Fibroblast of lung (primary cell): ENCODE data around the gene IL6R. TPM values are rescaled to one million over a fixed set of nuclear protein-coding genes. Genes with fewer than 3 reads are reported as not detected.

Experiments
- DNase-seq, 2 donors: peaks; one replicate each; pipeline versions ENCODE4 v3.0.0 to v3.0.0-alpha.2; 2010; ENCODE audit warnings: low read depth in 2 of 2
- H2AFZ ChIP-seq: 2 replicates; pipeline ENCODE4 v1.5.1; 2012; ENCODE audit warnings: low read length, control low read depth, inconsistent platforms
- H3K27ac ChIP-seq: 2 replicates; pipeline ENCODE4 v1.5.1; 2011; ENCODE audit warnings: low read length, control low read depth; ENCODE audit not compliant: insufficient read depth
- H3K27me3 ChIP-seq: 2 replicates; pipeline ENCODE4 v1.5.1; 2011; ENCODE audit warnings: mild to moderate bottlenecking, low read length; ENCODE audit not compliant: control insufficient read depth, insufficient read depth
- H3K36me3 ChIP-seq: 2 replicates; pipeline ENCODE4 v1.5.1; 2011; ENCODE audit warnings: low read length; ENCODE audit not compliant: control insufficient read depth, insufficient read depth
- H3K4me1 ChIP-seq: 2 replicates; pipeline ENCODE4 v1.5.1; 2011; ENCODE audit warnings: low read length; ENCODE audit not compliant: control insufficient read depth, insufficient read depth; ENCODE audit errors: extremely low read depth
- H3K4me2 ChIP-seq: 2 replicates; pipeline ENCODE4 v1.5.1; 2011; ENCODE audit warnings: low read length, control low read depth; ENCODE audit not compliant: insufficient read depth; ENCODE audit errors: extremely low read depth
- H3K4me3 ChIP-seq, 4 experiments: fragments of 200-600 bp in 1 of 4; sonication (generic) in 1 of 4; replicated peaks in 1 of 4; 2 replicates each; pipeline ENCODE4 v1.5.1; 2011 to 2016; ENCODE audit warnings: low read length in 4 of 4, low read depth in 3 of 4, mild to moderate bottlenecking in 3 of 4, control low read depth in 2 of 4, inconsistent platforms in 1 of 4, mixed read lengths in 1 of 4; ENCODE audit not compliant: insufficient read depth in 1 of 4; ENCODE audit errors: control extremely low read depth in 1 of 4
- H3K79me2 ChIP-seq: 2 replicates; pipeline ENCODE4 v1.5.1; 2012; ENCODE audit warnings: mild to moderate bottlenecking, low read length, inconsistent platforms; ENCODE audit not compliant: control insufficient read depth, insufficient read depth
- H3K9ac ChIP-seq: 2 replicates; pipeline ENCODE4 v1.5.1; 2011; ENCODE audit warnings: mild to moderate bottlenecking, low read length, control low read depth; ENCODE audit not compliant: insufficient read depth
- H3K9me3 ChIP-seq: 2 replicates; pipeline ENCODE4 v1.5.1; 2012; ENCODE audit warnings: low read depth, low read length; ENCODE audit not compliant: control insufficient read depth, insufficient read depth
- H4K20me1 ChIP-seq: 2 replicates; pipeline ENCODE4 v1.5.1; 2011; ENCODE audit warnings: low read length; ENCODE audit not compliant: control insufficient read depth, insufficient read depth; ENCODE audit errors: extremely low read depth
- EZH2 ChIP-seq: IDR thresholded peaks from 2 replicates; pipeline ENCODE4 v1.5.1; 2012; ENCODE audit warnings: low read length, control low read depth, mild to moderate bottlenecking; ENCODE audit errors: missing control alignments
- polyA plus RNA-seq, 2 donors: library from polyadenylated mRNA; depleted of rRNA in 1 of 2; stranded (reverse) in 1 of 2; unstranded in 1 of 2; fragments of >200 nt; gene quantifications; 2 replicates each; pipeline ENCODE4 v1.2.1, GENCODE V29; 2011 to 2012; ENCODE audit warnings: missing spikeins in 1 of 2
- total RNA-seq: library from RNA; depleted of rRNA; stranded (reverse); fragments of >200 nt; gene quantifications from 2 replicates; pipeline ENCODE4 v1.2.1, GENCODE V29; 2014
- TF ChIP-seq, protein P1 (sequence below), 2 donors: IDR thresholded peaks in 1 of 2; conservative IDR thresholded peaks in 1 of 2; 1 replicate in 1 of 2; 2 replicates in 1 of 2; pipeline ENCODE4 v1.5.1; 2011 to 2012; ENCODE audit warnings: low read length in 2 of 2, control low read depth in 1 of 2, inconsistent platforms in 1 of 2, low read depth in 1 of 2, mild to moderate bottlenecking in 1 of 2

The IL6R gene
- total and polyA plus RNA-seq, 2 donors (not counting 1 experiment from before 2014, with no cell fraction given) = 21.0 to 22.7 TPM

DNA sequence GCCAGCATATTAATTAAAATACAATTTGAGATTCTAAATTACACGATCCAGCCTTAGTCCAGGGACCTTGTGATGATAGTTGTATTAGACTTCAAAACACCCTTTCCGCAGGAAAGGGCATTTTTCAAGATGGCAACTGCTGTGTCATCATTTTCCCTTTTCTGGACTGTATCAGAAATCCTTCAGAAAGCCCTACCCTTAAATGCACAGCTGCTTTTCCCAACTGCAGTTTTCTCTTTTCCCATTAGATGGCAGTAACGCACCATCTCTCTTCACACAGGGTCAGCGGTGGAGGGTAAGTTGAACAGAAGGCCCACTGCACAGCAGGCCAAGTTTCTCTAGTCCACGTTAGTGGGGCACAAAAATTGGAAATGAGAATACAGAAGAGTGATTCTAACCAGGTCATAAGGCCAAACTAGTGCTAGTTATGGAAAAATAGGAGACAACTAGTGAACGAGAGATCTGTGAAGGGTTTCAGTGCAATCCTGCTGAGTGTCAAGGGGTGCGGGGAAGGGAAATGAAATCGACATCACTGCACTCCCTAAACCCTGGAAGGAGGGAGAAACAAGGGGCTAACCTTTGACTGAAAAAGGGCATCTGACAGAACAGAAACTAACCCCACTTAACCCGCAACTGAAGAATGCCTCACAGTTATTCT is 74.8 kb downstream of the IL6R start:
- Histone ChIP-seq H3K36me3 (no peaks in the 10 kb centered on the region), H3K4me1 (peaks cover under 1% of the 10 kb centered on the region), H4K20me1 (no peaks in the 10 kb centered on the region), H2AFZ (peak overlapping the region; percentile 32), H3K4me2 (peak overlapping the region; percentile 35), H3K9ac (no peak overlapping the region), H3K79me2 (no peaks in the 10 kb centered on the region), H3K27me3 (no peaks in the 10 kb centered on the region), H3K9me3 (no peaks in the 10 kb centered on the region), H3K4me3 (no peak overlapping the region), H3K27ac (peak overlapping the region; percentile 8)
- TF ChIP-seq, protein P1, sequence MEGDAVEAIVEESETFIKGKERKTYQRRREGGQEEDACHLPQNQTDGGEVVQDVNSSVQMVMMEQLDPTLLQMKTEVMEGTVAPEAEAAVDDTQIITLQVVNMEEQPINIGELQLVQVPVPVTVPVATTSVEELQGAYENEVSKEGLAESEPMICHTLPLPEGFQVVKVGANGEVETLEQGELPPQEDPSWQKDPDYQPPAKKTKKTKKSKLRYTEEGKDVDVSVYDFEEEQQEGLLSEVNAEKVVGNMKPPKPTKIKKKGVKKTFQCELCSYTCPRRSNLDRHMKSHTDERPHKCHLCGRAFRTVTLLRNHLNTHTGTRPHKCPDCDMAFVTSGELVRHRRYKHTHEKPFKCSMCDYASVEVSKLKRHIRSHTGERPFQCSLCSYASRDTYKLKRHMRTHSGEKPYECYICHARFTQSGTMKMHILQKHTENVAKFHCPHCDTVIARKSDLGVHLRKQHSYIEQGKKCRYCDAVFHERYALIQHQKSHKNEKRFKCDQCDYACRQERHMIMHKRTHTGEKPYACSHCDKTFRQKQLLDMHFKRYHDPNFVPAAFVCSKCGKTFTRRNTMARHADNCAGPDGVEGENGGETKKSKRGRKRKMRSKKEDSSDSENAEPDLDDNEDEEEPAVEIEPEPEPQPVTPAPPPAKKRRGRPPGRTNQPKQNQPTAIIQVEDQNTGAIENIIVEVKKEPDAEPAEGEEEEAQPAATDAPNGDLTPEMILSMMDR (conservative IDR thresholded peaks at IDR 0.05 in 1 of 2, IDR thresholded peaks at IDR 0.05 in 1 of 2; ENCODE audit: low read depth in 1 of 2, low read length in 2 of 2) = peak; percentile 93 to 95
- no peak for TF ChIP-seq EZH2
- DNase-seq = peak; percentile 68 to 90

DNA sequence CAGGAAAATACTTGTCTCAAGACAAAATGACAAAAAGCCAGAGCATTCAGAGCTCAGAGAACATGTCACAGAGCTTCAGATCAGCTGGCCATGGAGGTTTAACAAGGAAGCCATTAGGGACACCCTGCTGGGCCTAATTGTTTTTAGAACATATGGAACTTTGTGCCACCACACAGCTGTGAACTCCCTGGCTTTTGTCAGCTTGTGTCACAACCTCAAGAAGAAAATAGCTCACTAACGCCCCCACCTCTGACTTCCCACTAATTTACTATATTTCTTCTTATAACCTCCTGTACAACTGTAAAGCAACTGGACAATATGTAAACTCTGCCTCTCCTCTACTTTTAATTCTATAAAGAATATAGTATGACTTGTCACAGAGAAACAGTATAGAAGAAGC is 75.9 kb downstream of the IL6R start:
- TF ChIP-seq EZH2 = no peak
- TF ChIP-seq, protein P1 (conservative IDR thresholded peaks at IDR 0.05 in 1 of 2, IDR thresholded peaks at IDR 0.05 in 1 of 2; ENCODE audit: low read depth in 1 of 2, low read length in 2 of 2) = no peak
- Histone ChIP-seq H3K79me2 (no peaks in the 10 kb centered on the region), H3K4me2 (no peak overlapping the region), H4K20me1 (no peaks in the 10 kb centered on the region), H3K36me3 (no peaks in the 10 kb centered on the region), H3K9me3 (no peaks in the 10 kb centered on the region), H2AFZ (no peak overlapping the region), H3K4me1 (no peaks in the 10 kb centered on the region), H3K9ac (no peak overlapping the region), H3K27me3 (peaks cover 2% of the 10 kb centered on the region), H3K4me3 (no peak overlapping the region), H3K27ac (no peak overlapping the region)
- DNase-seq = no peak

DNA sequence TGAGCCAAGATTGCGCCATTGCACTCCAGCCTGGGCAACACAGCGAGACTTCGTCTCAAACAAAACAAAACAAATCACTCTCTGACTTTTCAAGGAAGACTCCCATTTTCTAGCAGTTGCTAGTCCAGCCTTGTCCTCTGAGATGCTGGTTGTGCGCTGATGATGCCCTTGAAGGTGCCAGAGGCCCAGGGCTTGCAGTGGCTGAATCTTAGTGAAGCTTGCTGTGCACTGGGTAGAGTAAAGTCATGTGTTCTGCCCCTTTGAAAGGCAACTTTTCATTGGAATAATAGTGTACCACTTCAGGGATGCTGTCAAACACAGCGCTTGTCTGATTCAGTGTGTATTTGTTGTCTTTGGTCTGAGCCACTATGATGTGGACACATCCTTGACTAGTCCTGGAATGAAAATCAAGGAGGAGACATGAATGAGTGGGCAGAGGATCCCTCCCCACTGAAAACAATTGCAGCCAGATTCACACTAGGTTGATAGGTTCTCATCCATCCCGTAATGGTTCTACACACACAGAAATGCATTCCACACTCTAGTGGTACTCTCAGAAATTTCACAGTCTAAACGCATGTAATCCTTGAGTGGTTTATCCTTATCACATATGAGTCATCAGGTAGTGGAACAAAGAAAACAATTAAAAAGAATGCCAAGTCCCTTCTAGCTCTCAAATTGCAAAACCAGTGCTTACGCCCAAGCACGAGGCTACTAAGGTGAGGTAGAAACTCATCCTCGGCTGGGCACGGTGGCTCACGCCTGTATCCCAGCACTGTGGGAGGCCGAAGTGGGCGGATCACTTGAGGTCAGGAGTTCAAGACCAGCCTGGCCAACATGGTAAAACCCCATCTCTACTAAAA is 79.0 kb downstream of the IL6R start:
- H4K20me1 ChIP-seq = no peaks in the 10 kb centered on the region
- peaks cover 5% of the 10 kb centered on the region for H3K27me3 ChIP-seq
- DNase-seq = peak; percentile 35 to 91
- H3K4me2 ChIP-seq = no peak overlapping the region
- no peak overlapping the region for H2AFZ ChIP-seq
- H3K27ac ChIP-seq = no peak overlapping the region
- H3K4me1 ChIP-seq = no peaks in the 10 kb centered on the region
- no peaks in the 10 kb centered on the region for H3K9me3 ChIP-seq
- no peaks in the 10 kb centered on the region for H3K79me2 ChIP-seq
- TF ChIP-seq, protein P1 (conservative IDR thresholded peaks at IDR 0.05 in 1 of 2, IDR thresholded peaks at IDR 0.05 in 1 of 2; ENCODE audit: low read depth in 1 of 2, low read length in 2 of 2) = no peak
- H3K36me3 ChIP-seq = no peaks in the 10 kb centered on the region
- H3K4me3 ChIP-seq = no peak overlapping the region
- no peak overlapping the region for H3K9ac ChIP-seq
